ENCODE results near the gene MBD5.

- TF ChIP-seq CTCF (IDR thresholded peaks at IDR 0.05) (no peak), ZFX (IDR thresholded peaks at IDR 0.05; ENCODE audit: borderline replicate concordance) (no peak)
Observed at GRCh38 chr2:148493822-148494563, 473.1 kb downstream of the MBD5 start.
